MM.1S (cell line): Measurements from ENCODE around the gene TRIOBP.

Source experiments
- CTCF ChIP-seq: fragments of 300-600 bp; sonication (generic); IDR thresholded peaks from 2 replicates; pipeline ENCODE4 v1.5.1; 2016; ENCODE audit warnings: antibody characterized with exemption, low read length, mixed read lengths
- EZH2 ChIP-seq: fragments of 300-600 bp; sonication (generic); optimal IDR thresholded peaks from 2 replicates; pipeline ENCODE3; 2017; ENCODE audit warnings: low read depth, mild to moderate bottlenecking, antibody characterized with exemption, low read length, mixed read lengths
- EZH2phosphoT487 ChIP-seq: fragments of 300-600 bp; sonication (generic); IDR thresholded peaks from 2 replicates; pipeline ENCODE4 v1.6.1; 2018; ENCODE audit warnings: antibody characterized with exemption, low read length

GRCh38 chr22:37739035-37739434 is 42.2 kb downstream of the TRIOBP start:
- no peak for TF ChIP-seq CTCF
- no peak for TF ChIP-seq EZH2
- no peak for TF ChIP-seq EZH2phosphoT487
